Esophagus muscularis mucosa (tissue), 4 donors: ENCODE data around the gene ADAMTS19.

Experiments used
- CTCF ChIP-seq, 3 experiments: fragments of 200-600 bp in 2 of 3; fragments of 450-650 bp in 1 of 3; sonication (generic) in 2 of 3; IDR thresholded peaks; one replicate each; pipeline ENCODE4 v1.5.1; 2017 to 2019; ENCODE audit warnings: antibody characterized with exemption in 3 of 3, mild to moderate bottlenecking in 2 of 3, moderate library complexity in 1 of 3
- EP300 ChIP-seq: sonication (generic); formaldehyde crosslinking; IDR thresholded peaks from one replicate; pipeline ENCODE4 v1.6.1; 2017; ENCODE audit warnings: antibody characterized with exemption
- POLR2A ChIP-seq: fragments of 450-650 bp; IDR thresholded peaks from one replicate; pipeline ENCODE4 v1.6.1; 2017; ENCODE audit warnings: antibody characterized with exemption, moderate library complexity, mild to moderate bottlenecking, low read depth
- POLR2AphosphoS5 ChIP-seq, 2 donors: sonication (generic); formaldehyde crosslinking; IDR thresholded peaks; one replicate each; pipeline ENCODE4 v1.6.1; 2017; ENCODE audit warnings: antibody characterized with exemption in 2 of 2

GRCh38 chr5:129770024-129770820, 310.1 kb downstream of the ADAMTS19 start:
- TF ChIP-seq CTCF (IDR thresholded peaks at IDR 0.05) = no peak
- TF ChIP-seq POLR2A = no peak
- TF ChIP-seq EP300 = no peak
- TF ChIP-seq POLR2AphosphoS5 (IDR thresholded peaks at IDR 0.05) = no peak
